BJ (cell line): ENCODE data around the gene CNNM2. TPM values are rescaled to one million over a fixed set of nuclear protein-coding genes. Genes with fewer than 3 reads are reported as not detected.
"Not testable (repeated sequence)": the region's sequence is repeated elsewhere in the genome, so short reads cannot be mapped to it uniquely, and the experiment has no call there.

ENCODE experiments used
- CTCF ChIA-PET: fragments of 350-600 bp; formaldehyde crosslinking; extraction: SDS; loops from one replicate; lab custom pipeline; 2021; ENCODE audit warnings: antibody characterized with exemption, inconsistent platforms; lab: Yijun Ruan, JAX
- POLR2A ChIA-PET: fragments of 300-600 bp; sonication (Branson Sonifier 250); formaldehyde crosslinking; extraction: SDS; loops from one replicate; lab custom pipeline; 2021; ENCODE audit warnings: antibody characterized with exemption; lab: Charles Lee
- DNase-seq: peaks from one replicate; pipeline ENCODE4 v3.0.0-alpha.2; 2011; ENCODE audit warnings: low read depth
- H3K27me3 ChIP-seq: 2 replicates; pipeline ENCODE4 v1.6.0; 2011; ENCODE audit warnings: low read length; ENCODE audit not compliant: control insufficient read depth, insufficient read depth
- H3K36me3 ChIP-seq: 2 replicates; pipeline ENCODE4 v1.5.1; 2011; ENCODE audit warnings: low read length; ENCODE audit not compliant: control insufficient read depth, insufficient read depth
- H3K4me3 ChIP-seq: 2 replicates; pipeline ENCODE4 v1.5.1; 2011; ENCODE audit warnings: low read depth, mild to moderate bottlenecking, control low read depth, low read length
- CTCF ChIP-seq: IDR thresholded peaks from 2 replicates; pipeline ENCODE4 v1.5.1; 2011; ENCODE audit warnings: low read depth, mild to moderate bottlenecking, control low read depth, inconsistent platforms, low read length, moderate library complexity; ENCODE audit not compliant: insufficient read depth
- polyA plus RNA-seq: library from polyadenylated mRNA; depleted of rRNA; stranded (reverse); fragments of >200 nt; gene quantifications from 2 replicates; pipeline ENCODE4 v1.2.3, GENCODE V29; 2011

CNNM2 gene
- polyA plus RNA-seq, 1 experiment: 3.7 TPM

- no peak for TF ChIP-seq CTCF
- no peaks in the 10 kb centered on the region for H3K36me3 ChIP-seq
- DNase-seq: no peak
- no peak overlapping the region for H3K4me3 ChIP-seq
- ChIA-PET POLR2A (interaction anchor here (0.6 kb wide), 1 partner anchor 88 kb away, joined by 3 read pairs; no protein-coding TSS in a partner anchor), CTCF (no interaction called here)
- no peaks in the 10 kb centered on the region for H3K27me3 ChIP-seq
Observed at GRCh38 chr10:102997998-102998397, 79.9 kb downstream of the CNNM2 start.

- no peak for DNase-seq
- no peak for TF ChIP-seq CTCF
- Histone ChIP-seq H3K4me3 (no peak overlapping the region), H3K27me3 (no peaks in the 10 kb centered on the region), H3K36me3 (no peaks in the 10 kb centered on the region)
- CTCF ChIA-PET: no interaction called here
- POLR2A ChIA-PET: interaction anchor here (0.6 kb wide), 1 partner anchor 88 kb away, joined by 3 read pairs; no protein-coding TSS in a partner anchor
Observed at GRCh38 chr10:102998399-102998907, 80.4 kb downstream of the CNNM2 start.

- H3K27me3 ChIP-seq, DNase-seq, CTCF ChIA-PET, H3K4me3 ChIP-seq, POLR2A ChIA-PET, H3K36me3 ChIP-seq: not testable (repeated sequence)
Observed at GRCh38 chr10:103000050-103000449, 82.0 kb downstream of the CNNM2 start.

GRCh38 chr10:103007017-103007416 is 88.9 kb downstream of the CNNM2 start:
- H3K4me3 ChIP-seq: no peak overlapping the region
- ChIA-PET POLR2A (no interaction called here), CTCF (no interaction called here)
- TF ChIP-seq CTCF: no peak
- H3K27me3 ChIP-seq: no peaks in the 10 kb centered on the region; the same call in 1 of the 2 replicates
- no peak for DNase-seq
- H3K36me3 ChIP-seq: no peaks in the 10 kb centered on the region

GRCh38 chr10:103013416-103013815 is 95.3 kb downstream of the CNNM2 start:
- H3K36me3 ChIP-seq: no peaks in the 10 kb centered on the region
- ChIA-PET POLR2A (no interaction called here), CTCF (interaction anchor here (0.8 kb wide), 1 partner anchor 9 kb away, joined by 7 read pairs; no protein-coding TSS in a partner anchor)
- H3K27me3 ChIP-seq: no peaks in the 10 kb centered on the region; the same call in 1 of the 2 replicates
- DNase-seq: no peak
- H3K4me3 ChIP-seq: no peak overlapping the region
- TF ChIP-seq CTCF: no peak

GRCh38 chr10:103019425-103019824 is 101.3 kb downstream of the CNNM2 start:
- H3K36me3 ChIP-seq: no peaks in the 10 kb centered on the region
- no peak for TF ChIP-seq CTCF
- DNase-seq: no peak
- H3K27me3 ChIP-seq: no peaks in the 10 kb centered on the region; the same call in 1 of the 2 replicates
- no peak overlapping the region for H3K4me3 ChIP-seq
- ChIA-PET CTCF (no interaction called here), POLR2A (no interaction called here)
